ENCODE measurements around the gene MIB1.
"Not testable (repeated sequence)": the region's sequence is repeated elsewhere in the genome, so short reads cannot be mapped to it uniquely, and the experiment has no call there.

Gene MIB1

DNA sequence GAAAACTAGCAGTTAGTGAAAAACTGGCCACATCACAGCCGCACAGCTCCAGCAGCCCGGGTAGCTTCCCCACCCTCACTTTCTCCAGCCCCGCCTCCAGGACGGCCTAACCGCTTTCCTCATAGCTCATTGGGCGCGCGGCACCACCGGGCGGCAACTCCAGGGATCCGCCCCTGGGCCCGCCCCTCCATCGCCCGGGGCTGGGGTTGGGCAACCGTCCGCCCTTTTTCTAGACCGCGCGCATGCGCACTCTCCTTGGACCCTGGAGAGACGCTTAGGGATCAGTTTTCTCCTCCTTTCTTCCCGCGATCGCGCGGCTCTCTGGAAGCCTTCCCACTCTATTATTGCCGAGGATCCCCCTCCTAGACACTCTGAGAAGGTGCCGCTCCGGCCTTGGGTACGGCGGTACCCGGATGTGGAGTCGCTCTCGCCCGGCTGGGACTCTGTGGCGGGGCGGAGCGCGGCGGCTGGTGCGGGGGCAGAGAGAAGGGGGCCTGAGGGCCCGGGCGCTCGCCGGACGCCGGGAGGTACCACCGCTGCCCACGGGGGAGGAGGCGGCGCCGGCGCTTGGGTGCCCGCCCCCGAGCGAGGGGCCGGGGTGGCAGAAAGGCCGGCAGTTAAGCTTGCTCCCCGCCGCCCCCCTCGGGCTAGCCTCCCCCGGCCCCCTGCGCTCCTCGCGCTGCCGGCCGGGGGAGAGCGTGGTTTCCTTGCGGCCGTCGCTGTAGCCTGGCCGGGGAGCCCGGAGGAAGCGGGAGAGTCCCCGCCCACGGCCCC is at the start of gene MIB1:
Gene MIB1, plus strand, starts transcription at position 255 of the 774 bp plus-strand sequence. CDS start 792 bp downstream, outside the sequence.
- DNase-seq, result peak; percentile 96

DNA sequence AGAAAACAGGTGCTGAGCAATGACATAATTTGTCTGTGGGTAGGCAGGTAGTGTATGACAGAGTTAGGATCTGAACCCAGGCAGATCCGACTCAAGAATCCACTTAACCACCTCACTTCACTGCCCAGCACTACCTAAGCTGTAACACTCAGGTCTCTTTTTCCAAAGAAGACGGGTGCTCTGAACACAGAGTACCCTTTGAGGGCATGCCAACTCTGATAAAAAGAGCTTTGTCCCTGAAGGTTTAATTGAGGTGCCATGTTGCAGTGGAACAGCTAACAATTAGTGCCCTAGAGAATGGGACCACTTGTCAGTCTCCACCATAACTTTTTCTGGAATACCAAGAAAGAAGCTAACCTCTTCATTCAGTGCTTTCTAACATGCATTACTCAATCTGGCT is 47.3 kb upstream of the MIB1 start:
- DNase-seq, result no peak

DNA sequence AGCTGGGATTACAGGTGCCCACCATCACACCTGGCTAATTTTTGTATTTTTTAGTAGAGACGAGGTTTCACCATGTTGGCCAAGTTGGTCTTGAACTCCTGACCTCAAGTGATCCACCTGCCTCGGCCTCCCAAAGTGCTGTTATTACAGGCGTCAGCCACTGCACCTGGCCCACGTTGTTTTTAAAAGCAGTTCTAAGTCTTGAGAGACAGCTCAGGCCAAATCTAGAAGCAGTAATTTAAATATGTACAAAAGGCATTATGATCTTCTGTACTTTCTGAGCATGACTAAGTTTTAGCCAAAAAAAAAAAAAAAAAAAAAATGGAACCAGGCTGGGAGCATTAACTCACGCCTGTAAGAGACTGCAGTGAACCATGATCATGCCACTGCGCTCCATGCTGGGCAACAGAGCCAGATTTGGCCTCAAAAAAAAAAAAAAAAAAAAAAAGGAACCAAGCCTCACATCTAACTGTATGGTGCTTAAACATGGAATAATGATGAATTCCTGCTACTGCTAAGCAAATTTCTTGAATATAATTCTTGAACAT is 40.0 kb upstream of the MIB1 start:
- DNase-seq, result no peak

DNA sequence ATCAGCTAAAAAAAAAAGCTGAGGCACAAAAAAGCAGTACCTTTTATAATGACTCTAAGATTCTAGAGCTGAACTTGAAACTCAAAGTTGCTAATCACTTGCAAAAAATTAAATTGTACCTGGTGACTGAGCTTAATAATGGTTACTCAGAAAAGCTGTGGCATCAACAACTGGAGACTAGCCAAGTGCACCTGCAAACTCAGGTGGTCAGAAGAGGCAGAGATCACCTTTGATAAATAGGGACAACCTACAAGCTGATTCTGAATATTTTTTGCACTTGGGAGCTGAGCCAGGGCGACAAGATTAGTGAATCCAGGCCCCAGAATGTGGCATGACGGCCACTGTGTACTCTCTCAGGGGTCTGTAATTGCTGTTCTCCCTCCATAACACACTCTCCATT is 39.0 kb upstream of the MIB1 start:
- no peak for DNase-seq

DNA sequence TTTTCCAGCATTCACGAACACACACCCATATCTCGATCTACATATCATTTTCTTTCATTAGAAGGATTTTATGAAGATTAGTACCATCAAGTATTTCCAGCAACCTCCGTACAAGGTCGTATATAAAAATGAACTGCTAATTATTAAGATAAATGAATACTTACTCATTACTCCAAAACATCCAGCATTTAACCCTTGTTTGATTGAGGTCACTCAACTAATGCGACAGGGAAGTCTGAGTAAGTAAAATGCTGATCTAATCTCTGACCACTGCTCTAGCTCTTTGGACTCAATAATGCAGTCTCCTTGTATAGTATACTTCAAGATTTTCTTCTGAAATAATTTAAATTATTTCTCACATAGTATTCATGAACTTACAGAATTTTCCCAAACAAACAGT is 38.0 kb upstream of the MIB1 start:
- DNase-seq, result no peak

DNA sequence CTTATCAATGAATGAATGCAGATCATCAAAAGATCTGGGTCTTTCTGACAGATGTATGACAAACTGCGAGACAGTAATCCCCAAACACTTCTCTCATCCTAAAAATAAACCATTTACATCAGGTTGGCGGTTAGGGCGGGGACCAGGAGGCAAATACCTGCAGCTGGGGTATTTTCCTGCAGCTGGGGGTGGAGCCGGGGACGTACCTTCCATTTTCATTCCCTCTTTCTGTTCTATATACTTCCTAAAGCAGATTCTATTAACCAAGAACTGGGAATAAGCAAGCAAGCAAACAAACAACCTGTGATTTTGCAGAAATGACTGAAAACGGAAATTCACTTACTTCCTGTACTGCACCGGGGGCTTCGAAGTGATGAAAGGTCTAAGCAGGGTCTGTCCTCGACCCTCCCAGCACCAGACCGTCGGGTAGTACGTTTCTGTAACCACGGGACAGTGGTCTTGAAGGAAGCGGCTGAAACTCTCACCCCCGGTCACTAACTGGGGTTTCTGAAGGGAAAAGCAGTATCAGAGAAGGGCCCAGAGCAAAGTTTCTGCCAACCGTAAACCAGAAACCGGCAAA is 37.3 kb upstream of the MIB1 start:
- DNase-seq, result no peak

DNA sequence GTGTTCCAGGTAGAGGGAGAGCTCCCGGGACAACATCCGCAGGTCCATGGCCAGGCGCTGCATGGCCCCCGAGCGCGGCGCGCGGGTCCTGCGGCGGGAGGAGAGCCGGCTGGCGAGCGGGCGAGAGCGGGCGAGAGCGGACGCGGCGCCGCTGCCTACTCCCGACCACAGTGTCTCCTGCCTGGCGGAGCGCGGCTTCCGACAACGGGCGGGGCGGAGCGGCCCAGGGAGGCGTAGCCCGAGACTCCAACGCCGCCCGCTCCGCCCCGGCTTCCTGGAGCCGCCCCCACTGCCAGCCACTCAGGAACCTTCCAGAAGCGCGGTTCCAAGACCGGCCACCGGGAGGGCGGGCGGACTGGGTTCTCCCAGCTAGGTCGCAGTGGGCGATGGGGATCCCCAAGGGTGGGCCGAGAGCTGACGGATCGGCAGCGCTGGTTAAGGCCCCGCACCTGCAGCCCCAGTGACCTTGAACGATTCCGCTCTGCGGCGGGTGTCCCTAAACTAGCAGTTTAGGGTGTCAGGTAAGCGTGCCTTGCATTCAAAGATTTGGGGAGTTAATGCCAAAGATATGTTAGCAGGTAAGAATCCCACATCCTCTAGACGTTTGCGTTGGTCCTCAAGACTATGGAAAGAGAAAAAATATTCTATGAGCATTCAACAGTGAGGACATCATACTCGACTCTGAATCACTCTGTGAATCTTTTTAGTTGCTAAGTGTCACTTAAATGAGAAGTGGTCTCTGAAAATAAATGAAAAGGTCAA is 35.8 kb upstream of the MIB1 start, which contains the start of gene ABHD3:
Gene ABHD3, minus strand, starts transcription at position 172 of the 762 bp plus-strand sequence. Its CDS starts 109 bp downstream, at position 63.
- DNase-seq, result peak; percentile 90

DNA sequence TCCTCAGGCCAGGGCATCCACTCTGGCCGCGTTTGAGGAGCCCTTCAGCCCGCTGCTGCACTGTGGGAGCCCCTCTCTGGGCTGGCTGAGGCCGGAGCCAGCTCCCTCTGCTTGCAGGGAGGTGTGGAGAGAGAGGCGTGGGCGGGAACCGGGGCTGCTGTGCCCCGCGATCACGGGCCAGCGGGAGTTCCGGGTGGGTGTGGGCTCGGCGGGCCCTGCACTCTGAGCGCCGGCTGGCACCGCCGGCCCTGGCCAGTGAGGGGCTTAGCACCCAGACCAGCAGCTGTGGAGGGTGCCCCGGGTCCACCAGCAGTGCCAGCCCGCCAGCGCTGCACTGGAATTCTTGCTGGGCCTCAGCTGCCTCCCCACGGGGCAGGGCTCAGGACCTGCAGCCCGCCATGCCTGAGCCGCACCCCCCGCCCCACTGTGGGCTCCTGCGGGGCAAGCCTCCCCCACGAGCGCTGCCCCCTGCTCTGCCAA is 34.2 kb upstream of the MIB1 start:
- DNase-seq, result no peak

DNA sequence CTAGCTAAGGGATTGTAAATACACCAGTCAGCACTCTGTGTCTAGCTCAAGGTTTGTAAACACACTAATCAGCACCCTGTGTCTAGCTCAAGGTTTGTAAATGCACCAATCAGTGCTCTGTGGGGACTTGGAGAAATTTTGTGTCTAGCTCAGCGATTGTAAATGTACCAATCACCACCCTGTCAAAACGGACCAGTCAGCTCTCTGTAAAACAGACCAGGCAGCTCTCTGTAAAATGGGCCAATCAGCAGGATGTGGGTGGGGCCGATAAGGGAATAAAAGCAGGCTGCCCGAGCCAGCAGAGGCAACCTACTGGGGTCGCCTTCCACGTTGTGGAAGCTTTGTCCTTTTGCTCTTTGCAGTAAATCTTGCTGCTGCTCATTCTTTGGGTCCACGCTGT is 33.5 kb upstream of the MIB1 start:
- not testable (repeated sequence) for DNase-seq

DNA sequence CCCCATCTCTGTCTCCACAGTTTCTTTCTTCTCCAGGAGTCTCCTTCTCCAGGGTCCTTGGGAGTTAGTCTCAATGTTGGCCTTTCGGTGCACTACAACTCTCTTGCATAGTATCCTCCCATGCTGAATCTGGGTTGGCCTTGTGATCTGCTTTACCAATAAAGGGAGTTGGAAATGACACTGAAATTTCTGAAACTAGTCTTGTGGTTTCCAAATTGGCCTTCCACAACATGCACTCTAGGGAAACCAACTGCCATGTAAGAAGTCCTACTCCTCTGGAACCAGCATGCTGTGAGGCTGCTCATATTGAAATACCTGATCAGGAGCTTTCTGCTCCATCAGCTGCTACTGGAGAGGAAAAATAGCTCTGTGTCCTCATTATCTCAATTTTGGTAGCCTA is 26.1 kb upstream of the MIB1 start:
- no peak for DNase-seq

DNA sequence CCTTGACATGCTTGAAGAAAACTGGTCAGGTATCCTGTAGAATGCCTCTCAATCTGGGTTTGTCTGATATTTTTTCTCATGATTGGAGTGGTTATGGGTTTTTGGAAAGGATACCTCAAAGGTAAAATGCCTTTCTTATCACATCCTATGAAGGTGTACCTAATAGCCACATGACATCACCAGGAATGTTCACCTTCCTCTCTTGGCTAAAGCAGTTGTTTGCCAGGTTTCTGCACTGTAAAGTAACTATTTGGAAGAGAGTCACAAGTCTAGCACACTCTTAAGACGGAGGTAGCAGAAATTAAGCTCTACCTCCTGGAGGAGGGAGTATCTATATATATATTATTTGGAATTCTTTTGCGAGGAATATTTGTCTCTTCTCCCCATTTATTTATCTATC is 17.9 kb upstream of the MIB1 start:
- DNase-seq, result no peak

DNA sequence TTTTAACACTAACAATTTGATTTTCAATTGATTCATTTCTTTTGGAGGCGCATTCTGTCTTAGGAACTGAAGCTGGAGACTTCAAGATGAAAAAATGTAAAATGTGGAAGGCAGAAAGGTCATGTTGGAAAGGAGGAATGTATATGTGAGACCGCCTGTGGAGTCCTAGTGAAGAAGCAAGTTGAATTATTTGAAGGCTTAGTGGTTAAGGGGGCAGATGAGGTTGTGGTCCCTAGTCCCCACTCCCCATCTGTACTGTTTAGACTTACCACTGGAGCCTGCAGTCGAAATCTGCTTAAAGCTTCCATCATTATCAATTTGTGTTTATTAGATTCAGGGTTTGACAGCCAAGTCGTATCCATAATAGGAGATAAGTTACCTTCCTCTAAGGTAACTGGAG is 15.4 kb upstream of the MIB1 start:
- no peak for DNase-seq

DNA sequence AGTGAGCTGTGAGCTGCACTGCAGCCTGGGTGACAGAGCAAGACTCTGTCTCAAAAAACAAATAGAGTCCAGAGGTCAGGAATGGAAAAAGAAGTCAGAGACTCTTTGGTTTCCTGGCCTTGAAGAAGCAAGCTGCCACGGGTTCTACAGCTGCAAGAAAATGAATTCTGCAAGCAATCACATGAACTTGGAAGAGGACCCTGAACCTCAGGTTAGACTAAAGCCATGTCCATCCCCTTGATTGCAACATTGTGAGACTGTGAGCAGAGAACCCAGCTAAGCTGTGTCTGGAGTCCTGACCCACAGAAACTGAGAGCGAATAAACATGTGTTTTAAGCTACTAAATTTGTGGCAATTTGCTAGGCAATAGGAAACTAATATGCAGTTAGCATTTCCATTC is 12.9 kb upstream of the MIB1 start:
- DNase-seq, result no peak

DNA sequence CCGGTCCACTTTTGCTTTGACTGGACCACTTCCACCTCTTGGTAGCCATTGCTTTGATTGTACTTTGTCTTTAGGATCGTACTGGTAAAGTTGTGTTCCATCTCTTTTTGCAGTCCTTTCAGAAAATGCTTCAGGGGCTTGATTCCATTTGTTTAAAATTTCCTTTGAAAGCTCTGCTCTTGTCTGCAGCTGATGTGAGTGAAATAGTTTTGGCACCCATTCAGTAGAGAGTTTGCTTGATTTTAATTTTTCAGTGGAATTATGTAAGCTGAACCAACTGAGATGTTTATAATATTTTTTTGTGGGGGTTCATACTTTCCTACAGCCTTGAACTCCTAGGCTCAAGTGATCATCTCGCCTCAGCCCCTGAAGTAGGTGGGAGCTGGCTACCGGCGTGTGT is 7.6 kb upstream of the MIB1 start:
- no peak for DNase-seq

DNA sequence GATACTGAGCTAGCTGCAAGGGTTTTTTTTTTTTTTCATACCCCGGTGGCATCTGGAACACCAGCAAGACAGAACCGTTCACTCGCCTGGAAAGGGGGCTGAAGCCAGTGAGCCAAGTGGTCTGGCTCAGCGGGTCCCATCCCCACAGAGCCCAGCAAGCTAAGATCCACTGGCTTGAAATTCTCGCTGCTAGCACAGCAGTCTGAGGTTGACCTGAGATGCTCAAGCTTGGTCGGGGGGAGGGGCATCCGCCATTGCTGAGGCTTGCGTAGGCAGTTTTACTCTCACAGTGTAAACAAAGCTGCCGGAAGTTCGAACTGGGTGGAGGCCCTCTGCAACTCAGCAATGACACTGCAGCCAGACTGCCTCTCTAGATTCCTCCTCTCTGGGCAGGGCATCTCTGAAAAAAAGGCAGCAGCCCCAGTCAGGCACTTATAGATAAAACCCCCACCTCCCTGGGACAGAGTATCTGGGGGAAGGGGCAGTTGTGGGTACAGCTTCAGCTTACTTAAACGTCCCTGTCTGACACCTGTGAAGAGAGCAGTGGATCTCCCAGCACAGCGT is 5.1 kb upstream of the MIB1 start:
- DNase-seq, result no peak

DNA sequence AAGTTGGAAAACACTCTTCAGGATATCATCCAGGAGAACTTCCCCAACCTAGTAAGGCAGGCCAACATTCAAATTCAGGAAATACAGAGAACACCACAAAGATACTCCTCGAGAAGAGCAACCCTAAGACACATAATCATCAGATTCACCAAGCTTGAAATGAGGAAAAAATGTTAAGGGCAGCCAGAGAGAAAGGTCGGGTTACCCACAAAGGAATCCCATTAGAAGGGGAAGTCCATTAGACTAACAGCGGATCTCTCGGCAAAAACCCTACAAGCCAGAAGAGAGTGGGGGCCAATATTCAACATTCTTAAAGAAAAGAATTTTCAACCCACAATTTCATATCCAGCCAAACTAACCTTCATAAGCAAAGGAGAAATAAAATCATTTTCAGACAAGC is 3.7 kb upstream of the MIB1 start:
- DNase-seq, result not testable (repeated sequence)

DNA sequence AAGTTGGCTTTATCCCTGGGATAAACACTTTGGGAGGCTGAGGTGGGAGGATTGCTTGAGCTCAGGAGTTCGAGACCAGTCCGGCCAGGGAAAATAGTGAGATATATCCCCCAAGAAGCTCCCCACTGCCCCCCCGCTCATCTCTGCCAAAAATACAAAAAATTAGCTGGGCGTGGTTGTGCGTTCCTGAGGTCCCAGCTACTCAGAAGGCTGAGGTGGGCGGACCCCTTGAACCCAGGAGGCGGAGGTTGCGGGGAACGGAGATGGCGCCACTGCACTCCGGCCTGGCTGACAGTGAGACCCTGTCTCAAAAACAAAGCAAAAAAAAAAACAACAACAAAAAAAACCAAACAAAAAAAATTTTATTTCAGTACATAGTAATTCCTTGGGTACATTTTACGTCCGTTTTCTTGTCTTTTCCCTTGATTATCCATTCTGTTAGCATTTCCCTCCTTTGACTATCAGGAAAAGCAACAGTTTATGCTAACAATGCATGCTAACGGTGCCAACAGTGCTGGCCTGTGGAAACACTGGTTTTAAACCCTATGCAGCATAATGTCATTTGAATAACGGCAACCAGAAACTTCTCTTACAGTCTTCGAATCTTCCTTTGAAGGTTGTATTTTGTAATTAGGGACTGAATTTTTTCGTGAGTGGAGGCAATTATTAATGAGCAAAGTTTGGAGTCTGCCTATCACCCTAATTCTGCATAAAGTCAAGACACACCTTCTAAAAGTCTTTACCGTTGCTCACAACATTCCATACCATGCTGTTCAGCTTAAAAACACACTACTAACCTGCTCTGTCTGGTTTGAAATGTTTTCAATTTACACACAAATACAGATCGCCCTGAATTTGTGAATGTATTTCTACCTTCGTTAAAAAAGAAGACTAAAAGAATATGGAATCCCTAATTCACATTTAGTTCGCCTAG is 721 bp upstream of the MIB1 start:
- no peak for DNase-seq

DNA sequence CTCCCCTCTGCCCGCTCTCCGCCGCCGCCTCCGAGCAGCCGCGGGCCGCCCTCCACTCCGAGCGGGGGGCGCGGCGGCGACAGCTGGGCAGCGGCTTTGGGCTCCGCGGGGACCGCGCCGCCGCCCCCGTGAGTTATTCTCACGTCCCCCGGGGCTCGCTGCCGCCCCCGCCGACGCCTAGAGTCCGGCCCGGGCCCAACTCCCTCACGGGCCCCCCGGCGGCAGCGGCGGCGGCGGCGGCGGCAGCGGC is 645 bp downstream of the MIB1 start:
- DNase-seq, result no peak

DNA sequence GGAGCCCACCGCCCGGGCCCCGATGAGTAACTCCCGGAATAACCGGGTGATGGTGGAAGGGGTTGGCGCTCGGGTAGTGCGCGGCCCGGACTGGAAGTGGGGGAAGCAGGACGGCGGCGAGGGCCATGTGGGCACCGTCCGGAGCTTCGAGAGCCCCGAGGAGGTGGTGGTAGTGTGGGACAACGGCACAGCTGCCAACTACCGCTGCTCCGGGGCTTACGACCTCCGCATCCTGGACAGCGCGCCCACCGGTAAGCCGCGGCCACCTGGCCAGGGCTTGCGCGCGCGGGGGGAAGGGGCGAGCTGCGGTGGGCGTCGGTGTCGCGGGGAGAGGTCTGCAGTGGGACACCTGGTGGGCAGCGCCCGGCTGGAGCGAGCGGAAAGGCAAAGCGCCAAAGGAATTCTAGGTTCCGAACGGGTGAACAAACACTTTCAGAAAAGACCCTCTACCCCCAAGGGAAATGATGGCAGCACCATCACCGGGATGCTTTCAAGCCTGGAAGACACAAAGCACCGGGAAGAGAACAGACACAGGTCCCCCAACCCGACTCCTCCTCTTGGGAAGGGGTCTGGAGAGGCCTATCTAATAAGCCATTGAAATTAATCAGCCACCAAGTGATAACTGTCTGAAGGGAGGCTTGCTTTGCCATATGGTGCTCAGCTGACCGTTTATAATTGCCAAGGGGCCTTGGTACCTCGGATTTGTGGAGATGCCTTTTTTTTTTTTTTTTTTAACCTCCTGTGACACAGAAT is 1.1 kb downstream of the MIB1 start:
- DNase-seq, result no peak

DNA sequence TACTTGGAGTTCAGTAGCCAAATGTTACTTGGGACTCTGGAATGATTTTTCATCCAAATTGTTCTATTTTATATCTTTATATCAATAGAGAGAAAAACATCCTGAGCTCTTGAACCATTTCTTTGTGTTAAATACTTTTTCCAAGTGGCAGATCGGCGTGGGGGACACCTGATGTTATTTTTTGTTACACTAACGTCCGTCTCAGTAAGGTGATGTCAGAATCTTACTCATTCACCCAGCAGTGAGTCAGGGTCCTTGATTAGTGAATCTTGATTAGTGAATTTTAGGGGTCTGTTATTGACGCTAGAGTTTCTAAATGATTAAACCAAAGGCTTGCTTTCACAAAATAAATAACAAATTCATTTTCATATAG is 1.7 kb downstream of the MIB1 start:
- no peak for DNase-seq

DNA sequence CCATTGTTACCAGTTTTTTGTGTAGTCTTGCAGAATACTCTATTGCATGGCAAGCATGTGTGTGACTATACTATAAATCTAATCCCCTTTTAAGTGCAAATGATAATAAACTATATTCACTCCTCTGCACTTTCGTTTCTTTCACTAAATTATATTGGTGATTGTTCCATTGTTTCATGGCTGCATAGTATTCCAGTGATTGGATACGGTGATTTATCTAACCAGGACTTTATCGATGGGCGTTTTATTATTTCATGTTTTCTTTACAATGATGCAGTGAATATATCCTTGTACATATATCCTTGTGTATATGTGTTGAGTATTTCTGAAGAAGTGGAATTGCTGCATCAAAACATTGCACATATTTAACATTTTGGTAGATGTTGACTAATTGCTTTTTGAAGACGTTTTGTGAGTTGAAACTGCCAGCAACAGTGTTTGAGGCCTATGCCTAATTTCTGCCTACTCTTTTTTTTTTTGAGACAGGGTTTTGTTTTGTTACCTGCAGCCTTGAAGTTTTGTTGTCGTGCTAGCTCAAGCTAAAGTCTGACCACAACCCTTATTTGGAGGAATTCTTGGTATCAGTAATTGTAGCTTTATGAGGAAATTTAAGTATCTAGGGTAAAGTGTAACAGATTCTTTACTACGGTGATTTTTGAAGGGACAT is 2.7 kb downstream of the MIB1 start:
- DNase-seq, result no peak
